T-helper 1 cell treated with Interleukin-12 subunit alpha and Interleukin-12 subunit beta and Interleukin-4 antibody, amounts not matched to agents 30 μg/mL and 1 μg/mL, for 36 hours (primary cell): ENCODE results near the gene ABCB11.
"Not testable (repeated sequence)": the region's sequence is repeated elsewhere in the genome, so short reads cannot be mapped to it uniquely, and the experiment has no call there.

Experiments
- H3K27ac Mint-ChIP-seq: one replicate; pipeline ENCODE4 v1.8.0; 2021; ENCODE audit warnings: mild to moderate bottlenecking, mixed read lengths
- H3K27me3 Mint-ChIP-seq: one replicate; pipeline ENCODE4 v1.8.0; 2021; ENCODE audit warnings: low read depth, mixed read lengths
- H3K36me3 Mint-ChIP-seq: one replicate; pipeline ENCODE4 v1.8.0; 2021; ENCODE audit warnings: low read depth, mixed read lengths
- H3K4me1 Mint-ChIP-seq: one replicate; pipeline ENCODE4 v1.8.0; 2021; ENCODE audit warnings: low read depth, mixed read lengths
- H3K4me3 Mint-ChIP-seq: one replicate; pipeline ENCODE4 v1.8.0; 2021; ENCODE audit warnings: mild to moderate bottlenecking, moderate library complexity, mixed read lengths
- H3K9me3 Mint-ChIP-seq: one replicate; pipeline ENCODE4 v1.8.0; 2021; ENCODE audit warnings: mixed read lengths

ABCB11 gene

GRCh38 chr2:169054575-169054974, 23.5 kb upstream of the ABCB11 start:
- H3K9me3 Mint-ChIP-seq = peaks cover 34% of the 10 kb centered on the region
- H3K27ac Mint-ChIP-seq, H3K4me3 Mint-ChIP-seq, H3K27me3 Mint-ChIP-seq, H3K36me3 Mint-ChIP-seq, H3K4me1 Mint-ChIP-seq: not testable (repeated sequence)

DNA sequence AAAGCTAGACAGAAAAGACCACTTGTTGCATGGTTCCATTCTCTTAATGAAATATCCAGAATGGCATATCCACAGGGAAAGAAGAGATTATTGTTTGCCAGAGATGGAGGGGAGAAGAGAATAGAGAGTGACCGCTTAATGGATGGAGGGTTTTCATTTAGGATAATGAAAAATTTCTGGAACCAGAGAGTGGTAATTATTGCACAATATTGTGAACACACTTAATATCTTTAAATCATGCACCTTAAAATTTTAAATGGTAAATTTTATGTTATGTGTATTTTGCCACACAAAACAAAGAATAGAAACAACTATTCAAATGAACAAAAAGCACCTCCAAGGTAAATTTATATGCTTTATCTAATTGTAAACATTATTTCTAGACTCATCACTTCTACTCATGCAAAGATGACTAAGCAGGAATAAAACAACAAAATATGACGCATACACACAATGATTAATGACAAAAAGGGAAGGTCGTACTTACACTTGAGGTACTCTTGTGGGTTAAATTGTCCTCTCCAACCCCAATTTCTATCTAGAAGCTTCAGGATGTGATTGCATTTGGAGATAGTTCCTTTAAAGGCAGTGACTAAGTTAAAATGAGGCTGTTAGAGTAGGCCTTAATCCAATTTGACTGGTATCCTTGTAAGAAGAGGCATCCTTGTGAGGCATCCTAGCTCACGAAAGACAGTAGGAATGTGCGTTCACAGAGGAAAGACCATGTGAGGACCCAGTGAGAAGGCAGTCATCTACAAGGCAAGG, 19.5 kb upstream of the ABCB11 start:
- Mint-ChIP-seq H3K4me1 (no peaks in the 10 kb centered on the region), H3K9me3 (peaks cover 15% of the 10 kb centered on the region), H3K27ac (no peak overlapping the region), H3K27me3 (no peaks in the 10 kb centered on the region), H3K36me3 (peaks cover 2% of the 10 kb centered on the region), H3K4me3 (no peak overlapping the region)

DNA sequence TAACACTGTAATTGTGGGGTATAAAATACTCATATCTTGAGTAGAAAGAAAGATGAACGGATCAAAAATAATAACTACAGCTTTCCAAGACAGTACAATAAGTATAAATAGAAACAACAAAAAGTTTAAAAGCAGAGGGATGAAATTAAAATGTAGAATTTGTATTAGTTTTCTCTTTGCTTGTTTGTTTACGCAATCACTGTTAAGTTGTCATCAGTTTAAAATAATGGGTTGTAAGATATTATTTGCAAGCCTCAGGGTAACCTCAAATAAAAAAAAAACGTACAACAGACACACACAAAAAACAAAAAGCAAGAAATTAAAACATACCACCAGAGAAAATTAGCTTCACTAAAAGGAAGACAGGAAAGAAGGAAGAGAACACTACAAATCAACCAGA, 18.0 kb upstream of the ABCB11 start:
- Mint-ChIP-seq H3K4me3 (no peak overlapping the region), H3K4me1 (no peaks in the 10 kb centered on the region), H3K9me3 (peaks cover 3% of the 10 kb centered on the region), H3K27me3 (no peaks in the 10 kb centered on the region), H3K36me3 (no peaks in the 10 kb centered on the region), H3K27ac (no peak overlapping the region)

- H3K4me1 Mint-ChIP-seq = no peaks in the 10 kb centered on the region
- no peak overlapping the region for H3K27ac Mint-ChIP-seq
- peaks cover 13% of the 10 kb centered on the region for H3K9me3 Mint-ChIP-seq
- no peak overlapping the region for H3K4me3 Mint-ChIP-seq
- H3K36me3 Mint-ChIP-seq = peaks cover 3% of the 10 kb centered on the region
- no peaks in the 10 kb centered on the region for H3K27me3 Mint-ChIP-seq
These were observed 16.4 kb upstream of the ABCB11 start for GRCh38 chr2:169047256-169048250.

- Mint-ChIP-seq H3K4me1 (peaks cover under 1% of the 10 kb centered on the region), H3K27ac (no peak overlapping the region), H3K9me3 (peaks cover 21% of the 10 kb centered on the region), H3K27me3 (no peaks in the 10 kb centered on the region), H3K4me3 (no peak overlapping the region), H3K36me3 (peaks cover 3% of the 10 kb centered on the region)
These were observed 15.5 kb upstream of the ABCB11 start for GRCh38 chr2:169046440-169047151.

- Mint-ChIP-seq H3K9me3 (peaks cover 21% of the 10 kb centered on the region), H3K27me3 (no peaks in the 10 kb centered on the region), H3K36me3 (peaks cover 3% of the 10 kb centered on the region), H3K4me3 (no peak overlapping the region), H3K27ac (no peak overlapping the region), H3K4me1 (peaks cover 9% of the 10 kb centered on the region)
These were observed 11.7 kb upstream of the ABCB11 start for GRCh38 chr2:169042856-169043255.

DNA sequence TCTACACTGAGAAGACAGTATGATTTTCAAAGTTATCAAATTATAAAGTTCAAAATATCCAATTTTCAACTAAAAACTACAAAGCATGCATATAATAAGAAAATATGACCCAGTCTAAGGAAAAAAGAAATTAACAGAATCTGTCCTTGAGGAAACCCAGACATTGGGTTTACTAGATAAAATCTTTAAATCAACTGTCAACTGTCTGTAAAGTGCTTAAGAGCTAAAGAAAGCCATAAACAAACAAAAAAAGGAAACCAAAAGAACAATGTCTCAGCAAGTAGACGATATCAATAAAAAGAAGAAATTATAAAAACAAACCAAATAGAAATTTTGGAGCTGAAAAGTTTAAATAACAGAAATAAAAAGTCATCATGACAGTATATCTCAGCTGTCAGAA, 10.5 kb upstream of the ABCB11 start:
- no peak overlapping the region for H3K4me3 Mint-ChIP-seq
- H3K36me3 Mint-ChIP-seq = peaks cover 3% of the 10 kb centered on the region
- peaks cover 9% of the 10 kb centered on the region for H3K4me1 Mint-ChIP-seq
- peaks cover 24% of the 10 kb centered on the region for H3K9me3 Mint-ChIP-seq
- H3K27ac Mint-ChIP-seq = no peak overlapping the region
- no peaks in the 10 kb centered on the region for H3K27me3 Mint-ChIP-seq

- peaks cover 24% of the 10 kb centered on the region for H3K9me3 Mint-ChIP-seq
- peaks cover 9% of the 10 kb centered on the region for H3K4me1 Mint-ChIP-seq
- no peak overlapping the region for H3K4me3 Mint-ChIP-seq
- H3K27me3 Mint-ChIP-seq = no peaks in the 10 kb centered on the region
- peaks cover 3% of the 10 kb centered on the region for H3K36me3 Mint-ChIP-seq
- H3K27ac Mint-ChIP-seq = no peak overlapping the region
These were observed 8.6 kb upstream of the ABCB11 start for GRCh38 chr2:169039702-169040101.

- H3K9me3 Mint-ChIP-seq = peaks cover 26% of the 10 kb centered on the region
- H3K4me1 Mint-ChIP-seq = peaks cover 9% of the 10 kb centered on the region
- H3K36me3 Mint-ChIP-seq = peaks cover 3% of the 10 kb centered on the region
- H3K27me3 Mint-ChIP-seq = no peaks in the 10 kb centered on the region
- no peak overlapping the region for H3K4me3 Mint-ChIP-seq
- peak overlapping the region; percentile 11 for H3K27ac Mint-ChIP-seq
These were observed 7.2 kb upstream of the ABCB11 start for GRCh38 chr2:169038338-169038757.

DNA sequence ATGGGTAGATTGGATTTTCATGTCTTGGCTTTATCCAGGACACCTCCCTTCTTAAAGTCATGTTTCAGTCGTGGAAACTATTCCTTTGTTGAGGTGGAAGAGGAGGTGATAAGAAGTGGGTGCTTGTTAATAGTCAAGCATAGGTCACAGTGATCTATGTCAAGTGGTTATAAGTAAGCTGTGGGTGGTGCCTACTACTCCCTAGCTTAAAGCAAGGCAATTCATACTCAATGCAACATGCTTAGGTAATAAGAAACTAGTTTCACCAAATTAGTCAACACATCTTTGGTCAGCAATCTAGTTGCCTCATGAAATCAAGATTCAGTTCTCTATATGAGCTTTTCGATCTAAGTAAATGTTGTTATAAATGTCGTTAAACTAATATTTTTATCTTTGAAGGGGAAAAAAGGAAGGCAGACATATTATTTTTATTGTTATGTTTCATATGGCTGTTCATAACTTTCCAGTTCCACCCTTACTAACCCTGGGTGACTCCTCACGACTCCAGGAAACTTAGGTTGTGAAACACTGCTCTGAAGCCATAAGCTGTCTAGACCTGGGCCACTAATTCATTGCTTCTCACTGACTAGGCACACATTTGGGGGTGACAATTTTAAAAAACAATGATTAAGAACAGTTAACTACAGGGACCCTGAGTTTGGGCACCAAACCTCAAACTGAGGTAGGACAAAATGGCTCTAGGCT, 5.8 kb upstream of the ABCB11 start:
- H3K27ac Mint-ChIP-seq = no peak overlapping the region
- no peaks in the 10 kb centered on the region for H3K36me3 Mint-ChIP-seq
- peaks cover 1% of the 10 kb centered on the region for H3K27me3 Mint-ChIP-seq
- H3K4me1 Mint-ChIP-seq = peaks cover 9% of the 10 kb centered on the region
- H3K4me3 Mint-ChIP-seq = no peak overlapping the region
- H3K9me3 Mint-ChIP-seq = peaks cover 17% of the 10 kb centered on the region

DNA sequence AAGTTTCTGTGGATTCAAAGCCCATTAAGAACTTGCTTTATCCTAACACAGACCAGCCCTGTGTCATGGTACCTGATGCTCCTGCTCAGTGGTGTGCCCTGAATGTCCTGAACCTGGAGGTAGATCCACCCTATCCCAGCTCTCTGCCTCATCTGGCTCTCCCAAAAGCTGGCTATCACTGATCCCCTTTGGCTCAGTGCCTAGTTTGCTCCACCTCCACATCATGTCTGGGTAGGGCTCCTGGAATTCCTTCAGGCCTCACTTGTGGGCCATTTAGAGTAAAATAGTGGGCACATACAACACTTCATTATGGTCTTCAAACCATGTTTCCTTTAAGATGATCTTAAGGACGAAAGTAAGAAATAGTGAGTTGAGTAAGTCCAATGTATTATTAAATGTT, 4.8 kb upstream of the ABCB11 start:
- Mint-ChIP-seq H3K4me1 (peaks cover 4% of the 10 kb centered on the region), H3K4me3 (no peak overlapping the region), H3K27ac (no peak overlapping the region), H3K36me3 (no peaks in the 10 kb centered on the region), H3K27me3 (peaks cover 4% of the 10 kb centered on the region), H3K9me3 (peaks cover 15% of the 10 kb centered on the region)

GRCh38 chr2:169034984-169035544, 3.9 kb upstream of the ABCB11 start:
- Mint-ChIP-seq H3K4me1 (peaks cover 3% of the 10 kb centered on the region), H3K36me3 (no peaks in the 10 kb centered on the region), H3K27me3 (peaks cover 4% of the 10 kb centered on the region), H3K4me3 (no peak overlapping the region), H3K27ac (no peak overlapping the region), H3K9me3 (peaks cover 15% of the 10 kb centered on the region)

DNA sequence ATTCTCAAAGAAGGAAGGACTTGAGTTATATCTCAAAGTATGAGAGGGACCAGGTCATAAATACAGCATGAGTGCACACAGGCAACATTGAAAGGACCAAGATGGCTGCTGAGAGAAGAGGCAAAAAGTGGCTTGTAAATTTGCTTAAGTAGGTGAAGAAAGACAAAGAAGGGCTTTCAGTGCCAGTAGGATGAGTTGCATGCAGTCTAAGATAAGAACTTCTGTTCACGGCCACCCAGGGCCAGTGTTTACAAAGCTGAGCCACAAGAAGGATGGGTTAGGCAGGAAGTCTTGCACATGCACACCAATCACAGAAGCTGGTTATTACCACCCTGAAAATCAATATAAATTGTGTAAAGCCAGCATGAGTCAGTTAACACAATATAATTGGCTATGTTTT, 3.1 kb upstream of the ABCB11 start:
- Mint-ChIP-seq H3K9me3 (peaks cover 15% of the 10 kb centered on the region), H3K4me3 (no peak overlapping the region), H3K27me3 (peaks cover 4% of the 10 kb centered on the region), H3K4me1 (peaks cover 3% of the 10 kb centered on the region), H3K27ac (no peak overlapping the region), H3K36me3 (no peaks in the 10 kb centered on the region)

GRCh38 chr2:169029341-169029740, 1.8 kb downstream of the ABCB11 start:
- no peak overlapping the region for H3K4me3 Mint-ChIP-seq
- peaks cover 5% of the 10 kb centered on the region for H3K9me3 Mint-ChIP-seq
- peaks cover 5% of the 10 kb centered on the region for H3K4me1 Mint-ChIP-seq
- no peaks in the 10 kb centered on the region for H3K36me3 Mint-ChIP-seq
- H3K27me3 Mint-ChIP-seq = peaks cover 4% of the 10 kb centered on the region
- no peak overlapping the region for H3K27ac Mint-ChIP-seq
